ENCODE results near the gene EDA.
"Not testable (repeated sequence)": the region's sequence is repeated elsewhere in the genome, so short reads cannot be mapped to it uniquely, and the experiment has no call there.

EDA gene

GRCh38 chrX:69807400-69807799 is 191.5 kb downstream of the EDA start:
- Histone ChIP-seq H3K27ac (ENCODE audit: insufficient read depth, low read length, poor library complexity, severe bottlenecking) (no peak overlapping the region), H3K4me3 (ENCODE audit: insufficient read depth, low read depth, low read length, poor library complexity, severe bottlenecking) (no peak overlapping the region), H3K27me3 (replicated peaks; ENCODE audit: control insufficient read depth, insufficient read depth, low read length, poor library complexity, severe bottlenecking) (no peaks in the 10 kb centered on the region), H3K36me3 (ENCODE audit: control insufficient read depth, insufficient read depth, low read length) (no peaks in the 10 kb centered on the region), H3K4me1 (ENCODE audit: control insufficient read depth, insufficient read depth, low read length, poor library complexity, severe bottlenecking) (no peaks in the 10 kb centered on the region), H3K9me3 (ENCODE audit: control insufficient read depth, low read length) (no peaks in the 10 kb centered on the region)
- no peak for DNase-seq

DNA sequence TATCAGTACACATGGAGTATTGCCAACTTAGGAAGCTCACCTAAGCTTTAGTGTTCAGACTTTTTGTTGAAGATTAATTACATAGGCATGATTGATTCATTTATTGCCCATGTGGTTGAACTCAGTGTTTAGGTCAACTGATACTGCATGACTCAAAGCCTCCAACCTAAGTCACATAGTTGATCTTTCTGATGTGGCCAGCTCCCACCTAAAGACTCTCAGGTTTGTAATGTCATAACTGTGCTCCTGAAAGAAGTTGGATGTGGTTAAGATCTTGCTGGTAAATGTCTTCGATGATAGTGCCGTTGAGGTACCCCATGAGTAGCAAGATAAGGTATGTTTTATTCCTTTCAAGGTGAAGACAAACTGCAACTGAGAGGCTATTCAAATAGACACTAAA is 192.5 kb downstream of the EDA start:
- no peak for DNase-seq
- Histone ChIP-seq H3K27ac (ENCODE audit: insufficient read depth, low read length, poor library complexity, severe bottlenecking) (no peak overlapping the region), H3K9me3 (ENCODE audit: control insufficient read depth, low read length) (no peaks in the 10 kb centered on the region)

DNA sequence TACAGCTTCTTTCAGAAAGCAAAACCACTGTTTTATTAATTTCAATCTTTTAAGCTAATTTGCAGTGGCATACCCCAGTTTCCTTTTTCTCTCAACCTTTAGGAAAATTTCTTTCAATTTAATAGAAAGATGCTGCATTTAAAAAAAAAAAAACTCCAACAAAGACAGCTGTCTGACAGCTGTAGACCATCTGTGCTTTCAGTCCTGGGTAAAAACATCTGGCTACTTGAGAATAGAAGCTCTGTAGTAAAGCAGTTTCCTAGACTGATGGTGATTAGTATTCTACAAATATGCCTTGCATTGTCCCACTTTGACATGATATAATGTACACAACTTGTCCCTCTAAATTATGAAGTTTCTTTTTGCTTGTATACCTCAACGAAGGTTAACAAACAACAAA is 197.8 kb downstream of the EDA start:
- Histone ChIP-seq H3K4me1 (ENCODE audit: control insufficient read depth, insufficient read depth, low read length, poor library complexity, severe bottlenecking) (no peaks in the 10 kb centered on the region), H3K27ac (ENCODE audit: insufficient read depth, low read length, poor library complexity, severe bottlenecking) (no peak overlapping the region), H3K9me3 (ENCODE audit: control insufficient read depth, low read length) (no peaks in the 10 kb centered on the region), H3K27me3 (replicated peaks; ENCODE audit: control insufficient read depth, insufficient read depth, low read length, poor library complexity, severe bottlenecking) (no peaks in the 10 kb centered on the region), H3K4me3 (ENCODE audit: insufficient read depth, low read depth, low read length, poor library complexity, severe bottlenecking) (no peak overlapping the region), H3K36me3 (ENCODE audit: control insufficient read depth, insufficient read depth, low read length) (no peaks in the 10 kb centered on the region)
- DNase-seq, result no peak

More for the DNA sequence above, 192.5 kb downstream of the EDA start:
- H3K27me3 ChIP-seq (replicated peaks; ENCODE audit: control insufficient read depth, insufficient read depth, low read length, poor library complexity, severe bottlenecking), result no peaks in the 10 kb centered on the region
- H3K4me1 ChIP-seq (ENCODE audit: control insufficient read depth, insufficient read depth, low read length, poor library complexity, severe bottlenecking), result no peaks in the 10 kb centered on the region
- H3K36me3 ChIP-seq (ENCODE audit: control insufficient read depth, insufficient read depth, low read length), result no peaks in the 10 kb centered on the region
- H3K4me3 ChIP-seq (ENCODE audit: insufficient read depth, low read depth, low read length, poor library complexity, severe bottlenecking), result no peak overlapping the region

- H3K9me3 ChIP-seq (ENCODE audit: control insufficient read depth, low read length), result no peaks in the 10 kb centered on the region
Observed at GRCh38 chrX:69815063-69815462, 199.2 kb downstream of the EDA start.

GRCh38 chrX:69815519-69815918 is 199.6 kb downstream of the EDA start:
- no peaks in the 10 kb centered on the region for H3K9me3 ChIP-seq (ENCODE audit: control insufficient read depth, low read length)
- H3K4me3 ChIP-seq (ENCODE audit: insufficient read depth, low read depth, low read length, poor library complexity, severe bottlenecking), result no peak overlapping the region
- H3K27ac ChIP-seq (ENCODE audit: insufficient read depth, low read length, poor library complexity, severe bottlenecking), result no peak overlapping the region
- no peaks in the 10 kb centered on the region for H3K27me3 ChIP-seq (replicated peaks; ENCODE audit: control insufficient read depth, insufficient read depth, low read length, poor library complexity, severe bottlenecking)
- H3K36me3 ChIP-seq (ENCODE audit: control insufficient read depth, insufficient read depth, low read length), result no peaks in the 10 kb centered on the region
- no peak for DNase-seq
- H3K4me1 ChIP-seq (ENCODE audit: control insufficient read depth, insufficient read depth, low read length, poor library complexity, severe bottlenecking), result no peaks in the 10 kb centered on the region

More at GRCh38 chrX:69815063-69815462, 199.2 kb downstream of the EDA start:
- no peaks in the 10 kb centered on the region for H3K36me3 ChIP-seq (ENCODE audit: control insufficient read depth, insufficient read depth, low read length)
- H3K27me3 ChIP-seq (replicated peaks; ENCODE audit: control insufficient read depth, insufficient read depth, low read length, poor library complexity, severe bottlenecking), result no peaks in the 10 kb centered on the region
- H3K4me3 ChIP-seq (ENCODE audit: insufficient read depth, low read depth, low read length, poor library complexity, severe bottlenecking), result no peak overlapping the region
- H3K27ac ChIP-seq (ENCODE audit: insufficient read depth, low read length, poor library complexity, severe bottlenecking), result no peak overlapping the region
- DNase-seq, result no peak
- no peaks in the 10 kb centered on the region for H3K4me1 ChIP-seq (ENCODE audit: control insufficient read depth, insufficient read depth, low read length, poor library complexity, severe bottlenecking)

DNA sequence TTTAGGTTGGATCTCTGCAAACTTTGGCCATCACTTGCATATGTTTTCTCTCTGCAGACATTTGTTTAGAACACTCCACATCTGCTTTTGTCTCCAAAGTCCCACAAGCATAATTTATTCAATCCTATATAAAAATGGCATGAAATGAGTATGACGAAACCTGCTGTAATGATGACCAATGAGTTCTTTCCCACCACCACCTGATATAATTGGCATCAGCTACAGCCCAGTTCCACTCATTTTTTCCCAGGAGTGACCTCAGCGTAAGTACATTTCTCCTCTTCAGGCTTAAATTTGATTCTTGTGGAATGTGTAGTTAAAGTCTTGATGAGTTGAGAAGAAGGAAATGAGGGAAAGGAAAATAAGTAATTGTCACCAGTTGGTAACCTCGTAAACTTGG is 228.7 kb downstream of the EDA start:
- DNase-seq, result no peak
- no peak overlapping the region for H3K27ac ChIP-seq (ENCODE audit: insufficient read depth, low read length, poor library complexity, severe bottlenecking)
- no peaks in the 10 kb centered on the region for H3K36me3 ChIP-seq (ENCODE audit: control insufficient read depth, insufficient read depth, low read length)
- H3K4me3 ChIP-seq (ENCODE audit: insufficient read depth, low read depth, low read length, poor library complexity, severe bottlenecking), result no peak overlapping the region
- H3K27me3 ChIP-seq (replicated peaks; ENCODE audit: control insufficient read depth, insufficient read depth, low read length, poor library complexity, severe bottlenecking), result no peaks in the 10 kb centered on the region
- no peaks in the 10 kb centered on the region for H3K9me3 ChIP-seq (ENCODE audit: control insufficient read depth, low read length)
- H3K4me1 ChIP-seq (ENCODE audit: control insufficient read depth, insufficient read depth, low read length, poor library complexity, severe bottlenecking), result no peaks in the 10 kb centered on the region

DNA sequence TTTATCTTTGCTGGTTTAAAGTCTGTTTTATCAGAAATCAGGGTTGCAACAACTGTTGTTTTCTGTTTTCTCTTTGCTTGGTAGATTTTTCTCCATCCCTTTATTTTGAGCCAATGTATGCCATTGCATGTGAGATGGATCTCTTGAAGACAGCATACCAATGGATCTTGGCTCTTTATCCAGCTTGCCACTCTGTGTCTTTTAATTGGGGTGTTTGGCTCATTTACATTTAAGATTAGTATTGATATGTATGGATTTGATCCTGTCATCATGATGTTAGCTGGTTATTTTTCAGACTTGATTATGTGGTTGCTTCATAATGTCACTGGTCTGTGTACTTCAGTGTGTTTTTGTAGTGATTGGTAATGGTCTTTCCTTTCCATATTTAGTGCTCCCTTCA is 244.1 kb downstream of the EDA start:
- not testable (repeated sequence) for H3K27me3 ChIP-seq (replicated peaks; ENCODE audit: control insufficient read depth, insufficient read depth, low read length, poor library complexity, severe bottlenecking)

GRCh38 chrX:69876221-69876620 is 260.3 kb downstream of the EDA start:
- Histone ChIP-seq H3K36me3 (ENCODE audit: control insufficient read depth, insufficient read depth, low read length) (no peaks in the 10 kb centered on the region), H3K27ac (ENCODE audit: insufficient read depth, low read length, poor library complexity, severe bottlenecking) (no peak overlapping the region), H3K4me3 (ENCODE audit: insufficient read depth, low read depth, low read length, poor library complexity, severe bottlenecking) (no peak overlapping the region), H3K9me3 (ENCODE audit: control insufficient read depth, low read length) (no peaks in the 10 kb centered on the region), H3K27me3 (replicated peaks; ENCODE audit: control insufficient read depth, insufficient read depth, low read length, poor library complexity, severe bottlenecking) (no peaks in the 10 kb centered on the region), H3K4me1 (ENCODE audit: control insufficient read depth, insufficient read depth, low read length, poor library complexity, severe bottlenecking) (no peaks in the 10 kb centered on the region)
- DNase-seq, result no peak

More for the DNA sequence above, 244.1 kb downstream of the EDA start:
- H3K4me3 ChIP-seq (ENCODE audit: insufficient read depth, low read depth, low read length, poor library complexity, severe bottlenecking); DNase-seq; H3K36me3 ChIP-seq (ENCODE audit: control insufficient read depth, insufficient read depth, low read length); H3K27ac ChIP-seq (ENCODE audit: insufficient read depth, low read length, poor library complexity, severe bottlenecking); H3K9me3 ChIP-seq (ENCODE audit: control insufficient read depth, low read length); H3K4me1 ChIP-seq (ENCODE audit: control insufficient read depth, insufficient read depth, low read length, poor library complexity, severe bottlenecking): not testable (repeated sequence)

GRCh38 chrX:69884210-69884609 is 268.3 kb downstream of the EDA start:
- no peak overlapping the region for H3K4me3 ChIP-seq (ENCODE audit: insufficient read depth, low read depth, low read length, poor library complexity, severe bottlenecking)
- no peaks in the 10 kb centered on the region for H3K27me3 ChIP-seq (replicated peaks; ENCODE audit: control insufficient read depth, insufficient read depth, low read length, poor library complexity, severe bottlenecking)
- no peaks in the 10 kb centered on the region for H3K9me3 ChIP-seq (ENCODE audit: control insufficient read depth, low read length)
- no peaks in the 10 kb centered on the region for H3K36me3 ChIP-seq (ENCODE audit: control insufficient read depth, insufficient read depth, low read length)
- H3K4me1 ChIP-seq (ENCODE audit: control insufficient read depth, insufficient read depth, low read length, poor library complexity, severe bottlenecking), result no peaks in the 10 kb centered on the region
- no peak overlapping the region for H3K27ac ChIP-seq (ENCODE audit: insufficient read depth, low read length, poor library complexity, severe bottlenecking)
- DNase-seq, result no peak

DNA sequence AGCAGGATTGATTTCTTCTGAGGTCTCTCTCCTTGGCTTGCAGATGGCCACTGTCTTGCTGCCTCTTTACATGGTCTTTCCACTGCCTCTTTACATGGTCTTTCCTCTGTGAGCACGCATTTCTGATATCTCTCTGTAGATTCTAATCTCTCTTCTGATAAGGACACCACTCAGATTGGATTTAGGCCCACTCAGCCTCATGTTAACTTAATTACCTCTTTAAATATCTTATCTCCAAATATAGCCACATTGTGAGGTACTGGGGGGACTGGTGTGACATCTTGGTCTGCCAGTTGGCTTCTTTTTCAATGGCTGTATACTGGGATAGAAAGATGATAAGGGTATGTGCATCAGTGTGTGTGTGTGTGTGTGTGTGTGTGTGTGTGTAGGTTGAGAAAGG is 280.1 kb downstream of the EDA start:
- no peak for DNase-seq
- Histone ChIP-seq H3K4me3 (ENCODE audit: insufficient read depth, low read depth, low read length, poor library complexity, severe bottlenecking) (no peak overlapping the region), H3K36me3 (ENCODE audit: control insufficient read depth, insufficient read depth, low read length) (no peaks in the 10 kb centered on the region), H3K27me3 (replicated peaks; ENCODE audit: control insufficient read depth, insufficient read depth, low read length, poor library complexity, severe bottlenecking) (no peaks in the 10 kb centered on the region), H3K9me3 (ENCODE audit: control insufficient read depth, low read length) (no peaks in the 10 kb centered on the region), H3K4me1 (ENCODE audit: control insufficient read depth, insufficient read depth, low read length, poor library complexity, severe bottlenecking) (no peaks in the 10 kb centered on the region), H3K27ac (ENCODE audit: insufficient read depth, low read length, poor library complexity, severe bottlenecking) (no peak overlapping the region)

GRCh38 chrX:69900491-69900890 is 284.6 kb downstream of the EDA start:
- Histone ChIP-seq H3K9me3 (ENCODE audit: control insufficient read depth, low read length) (no peaks in the 10 kb centered on the region), H3K36me3 (ENCODE audit: control insufficient read depth, insufficient read depth, low read length) (no peaks in the 10 kb centered on the region)
- no peak for DNase-seq

More at GRCh38 chrX:69900491-69900890, 284.6 kb downstream of the EDA start:
- Histone ChIP-seq H3K27ac (ENCODE audit: insufficient read depth, low read length, poor library complexity, severe bottlenecking) (no peak overlapping the region), H3K27me3 (replicated peaks; ENCODE audit: control insufficient read depth, insufficient read depth, low read length, poor library complexity, severe bottlenecking) (no peaks in the 10 kb centered on the region), H3K4me3 (ENCODE audit: insufficient read depth, low read depth, low read length, poor library complexity, severe bottlenecking) (no peak overlapping the region), H3K4me1 (ENCODE audit: control insufficient read depth, insufficient read depth, low read length, poor library complexity, severe bottlenecking) (no peaks in the 10 kb centered on the region)
